Activated CD4-positive, alpha-beta T cell treated with anti-CD3 and anti-CD28 coated beads, Interleukin-10, Interleukin-2, amounts not matched to agents 100 ng/mL and 50 ng/mL, durations not matched to agents 16 hours and 8 hours (primary cell): ENCODE data around the gene GMIP.
A peak's percentile ranks its signal among the peaks of the same experiment; 100 is the strongest.

ENCODE experiments used
- DNase-seq: peaks from one replicate; pipeline ENCODE4 v3.0.0-alpha.2; 2020

The GMIP gene

DNA sequence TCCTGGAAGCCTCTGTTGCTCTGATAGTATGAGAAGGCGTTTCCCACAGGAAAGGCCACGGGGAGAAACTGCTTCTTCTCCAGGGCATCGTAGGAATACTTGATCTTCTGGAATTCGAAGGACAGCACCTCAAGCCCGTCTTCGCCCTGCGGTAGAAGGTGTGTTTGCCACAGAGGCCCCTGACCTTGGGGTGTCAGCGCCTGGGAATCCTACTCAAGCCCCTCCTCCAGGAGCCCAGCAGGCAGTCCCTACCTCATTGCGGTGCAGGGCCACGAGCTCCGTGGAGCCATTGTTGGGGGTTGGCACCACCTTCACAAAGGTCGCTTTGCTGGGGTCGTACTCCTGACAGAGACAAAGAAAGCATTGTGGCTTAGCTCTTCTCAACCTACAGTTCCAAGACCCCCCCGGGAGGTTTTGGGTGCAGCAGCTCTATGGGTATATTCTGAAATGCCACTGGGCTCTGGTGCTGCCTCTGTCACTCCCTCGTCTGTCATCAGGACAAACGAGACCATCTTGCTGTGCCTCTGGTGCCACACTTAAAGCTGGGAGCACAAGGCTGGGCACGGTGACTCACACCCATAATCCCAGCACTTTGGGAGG lies 16.3 kb upstream of the GMIP start:
- DNase-seq, result no peak

DNA sequence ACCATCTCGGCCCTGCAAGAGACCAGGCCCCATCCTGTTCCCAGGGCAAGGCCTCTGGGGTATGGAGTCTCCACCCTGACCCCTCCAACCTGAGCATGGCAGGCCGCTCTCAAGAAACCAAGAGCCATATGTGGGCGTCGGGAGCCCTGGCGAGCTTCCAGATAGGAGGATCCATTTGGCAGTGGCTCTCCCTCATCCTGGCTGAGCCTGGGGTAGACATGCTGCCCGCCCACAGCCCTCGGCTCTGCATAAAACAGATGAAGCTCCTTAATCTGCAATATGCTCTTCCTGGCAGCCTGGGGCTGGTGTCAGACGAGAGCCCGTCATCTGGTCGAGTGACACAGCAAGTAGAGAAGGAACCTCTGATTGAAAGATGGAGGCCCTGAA lies 13.9 kb upstream of the GMIP start:
- DNase-seq, result no peak

DNA sequence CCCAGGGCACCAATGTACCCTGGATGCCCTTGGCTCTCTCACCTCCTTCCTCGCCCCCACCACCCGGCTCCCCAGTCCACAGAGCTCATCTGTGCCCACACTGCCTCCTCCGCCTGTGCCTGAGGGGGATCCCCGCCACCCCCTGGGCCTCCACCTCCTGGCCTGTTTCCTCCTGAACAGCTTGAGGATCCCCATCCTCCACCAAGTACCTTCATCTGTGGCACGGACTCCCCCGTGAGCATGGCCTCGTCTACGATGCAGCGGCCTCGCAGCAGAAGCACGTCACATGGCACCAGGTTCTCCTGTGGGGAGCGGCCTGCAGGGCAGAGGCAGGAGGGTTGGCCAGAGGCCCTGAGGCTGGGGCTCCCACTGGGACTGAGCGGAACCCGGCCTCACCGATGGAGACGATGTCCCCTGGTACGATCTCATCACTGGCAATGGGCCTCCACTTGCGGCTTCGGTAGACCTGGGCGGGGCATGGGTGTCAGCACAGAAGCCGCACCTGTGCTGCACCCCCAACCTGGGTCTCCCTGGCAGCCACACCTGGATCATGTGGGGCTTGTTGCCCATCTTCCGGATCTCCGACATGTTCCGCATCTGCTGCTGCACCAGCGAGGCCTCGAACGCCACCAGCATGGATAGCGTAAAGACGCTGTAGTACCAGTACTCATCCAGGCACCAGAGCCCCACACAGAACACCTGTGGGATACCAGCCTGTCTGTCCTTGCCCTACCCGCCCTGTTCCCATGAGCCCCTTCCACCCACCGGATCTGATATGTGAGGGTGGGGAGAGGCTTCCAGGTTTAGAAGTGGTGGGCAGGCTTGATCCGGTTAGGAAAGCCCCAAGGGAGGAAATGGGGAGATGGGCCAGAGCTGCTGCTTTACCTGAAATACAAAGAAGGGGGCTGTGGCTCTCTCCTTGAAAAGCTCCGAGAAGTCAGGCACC lies 13.3 kb upstream of the GMIP start:
- no peak for DNase-seq

GRCh38 chr19:19655641-19656343 lies 12.3 kb upstream of the GMIP start:
- DNase-seq, result no peak

- no peak for DNase-seq
Measured at GRCh38 chr19:19655051-19655594, 11.7 kb upstream of the GMIP start.

DNA sequence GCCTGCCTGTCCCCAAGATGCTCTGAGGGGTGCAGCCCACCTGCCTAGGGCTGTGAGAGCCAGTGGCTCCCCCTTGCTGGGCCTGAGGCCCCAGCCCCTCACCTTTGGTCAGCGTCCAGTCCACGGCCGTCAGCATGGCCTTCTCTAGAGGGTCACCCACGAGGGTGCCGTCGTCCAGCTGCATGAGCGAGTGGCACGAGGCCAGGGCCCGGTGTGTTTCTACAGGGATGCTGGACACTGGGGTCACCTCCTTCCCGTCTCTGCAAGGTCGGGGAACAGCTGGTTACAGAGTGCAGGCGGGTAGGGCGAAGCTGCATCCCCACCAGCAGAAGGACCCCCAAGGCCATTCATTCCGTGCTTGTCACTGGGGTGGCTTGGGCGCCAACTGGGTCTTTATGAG lies 11.0 kb upstream of the GMIP start:
- DNase-seq, result no peak

DNA sequence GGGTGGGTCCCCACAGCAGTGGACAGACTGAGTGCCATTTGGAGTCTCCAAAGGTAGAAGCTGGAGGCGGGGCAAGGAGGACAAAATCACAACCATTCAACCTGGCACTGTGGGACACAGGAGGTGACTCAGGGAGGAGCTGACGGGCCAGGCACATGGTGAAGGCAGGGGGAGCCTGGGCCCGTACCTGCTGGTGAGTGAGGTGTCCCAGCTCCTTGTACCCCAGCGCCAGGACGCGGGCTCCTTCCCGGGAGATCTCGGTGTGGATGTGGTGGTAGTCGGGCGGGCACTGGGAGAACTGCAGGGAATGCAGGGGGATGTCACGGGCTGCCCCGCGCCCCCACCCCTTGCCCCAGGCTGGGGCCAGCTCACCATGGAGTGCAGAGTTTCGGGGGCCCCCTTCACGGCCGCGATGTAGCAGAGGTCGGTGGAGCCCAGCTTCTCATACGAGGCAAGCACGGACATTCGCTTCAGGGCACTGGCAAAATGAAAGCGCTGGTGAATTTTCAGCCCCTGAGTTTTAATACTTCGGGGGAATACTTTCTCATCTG lies 10.2 kb upstream of the GMIP start:
- DNase-seq, result no peak

DNA sequence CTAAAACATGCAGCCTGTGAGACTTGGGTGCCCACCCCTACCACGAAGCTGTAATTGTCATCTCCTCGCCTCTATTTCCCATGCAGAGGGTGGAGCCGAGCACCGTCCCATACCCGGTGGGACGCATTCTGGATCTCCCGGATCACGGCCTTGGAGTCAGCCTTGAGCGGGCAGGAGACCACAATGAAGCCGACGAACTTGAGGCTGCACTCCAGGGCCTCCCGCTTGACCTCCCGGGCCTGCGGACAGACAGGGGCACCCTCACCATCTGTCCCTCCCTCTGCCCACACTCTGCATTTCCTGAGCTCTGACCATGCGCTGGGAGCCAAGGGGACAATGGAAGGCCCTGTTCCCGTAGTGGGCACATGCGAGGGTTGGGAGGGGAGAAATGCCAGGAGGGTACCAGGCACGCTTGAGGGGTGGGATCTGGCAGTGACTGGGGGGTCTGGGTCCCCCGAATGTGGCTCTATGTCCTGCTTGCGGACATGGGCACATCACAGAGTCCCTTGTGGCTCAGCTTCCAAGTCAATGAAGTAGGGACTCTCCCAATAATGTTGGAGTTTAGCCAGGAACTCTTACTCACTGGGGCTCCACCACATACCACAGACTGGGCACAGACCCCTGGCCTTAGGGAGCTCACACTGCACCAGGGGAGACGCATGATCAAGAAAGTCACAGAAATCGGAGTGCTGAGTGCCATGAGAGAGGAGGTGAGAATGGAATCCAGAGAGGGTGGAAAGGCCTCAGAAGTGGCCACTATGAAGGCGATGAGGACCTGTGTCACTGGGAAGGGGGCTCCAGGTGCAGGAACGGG lies 9.2 kb upstream of the GMIP start:
- DNase-seq, result no peak

DNA sequence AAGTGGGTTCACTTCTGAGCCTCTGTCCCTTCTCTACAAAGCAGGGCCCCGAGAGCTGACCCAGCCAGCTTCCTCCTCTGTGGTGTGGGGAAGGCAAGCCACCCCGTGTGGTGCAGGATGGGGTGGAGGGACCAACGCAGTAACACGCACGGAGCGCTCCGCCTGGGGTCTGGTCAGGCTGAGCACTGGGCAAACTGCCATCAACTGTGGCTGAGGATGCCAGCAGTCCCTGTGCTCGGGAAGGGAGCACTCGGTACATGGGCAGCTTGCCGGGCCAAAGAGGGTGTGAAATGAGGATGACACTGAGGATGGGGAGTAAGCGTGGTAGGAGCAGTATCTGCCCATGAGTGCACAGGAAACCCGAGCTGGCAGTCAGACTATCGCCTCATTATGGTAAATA lies 7.6 kb upstream of the GMIP start:
- no peak for DNase-seq

GRCh38 chr19:19650331-19650730 lies 6.9 kb upstream of the GMIP start:
- no peak for DNase-seq

DNA sequence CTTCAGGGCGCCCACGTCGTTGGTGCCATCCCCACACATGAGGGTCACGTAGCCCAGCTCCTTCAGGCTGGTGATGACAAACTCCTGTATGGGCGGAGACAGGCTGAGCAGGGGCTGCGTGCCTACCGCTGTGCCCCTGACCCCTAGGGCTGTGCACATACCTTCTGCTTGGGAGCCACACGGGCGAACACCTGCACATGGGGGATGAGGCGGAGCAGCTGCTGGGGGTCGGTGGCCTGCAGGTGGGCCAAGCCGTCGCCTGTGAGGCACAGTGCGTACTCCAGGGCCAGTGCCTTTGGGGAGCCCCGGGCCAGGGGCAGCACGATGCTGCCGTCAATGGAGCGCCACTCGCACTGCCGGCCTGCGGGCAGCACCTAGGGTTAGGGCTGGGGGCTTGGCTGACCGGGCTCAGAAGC lies 6.1 kb upstream of the GMIP start:
- DNase-seq, result no peak

DNA sequence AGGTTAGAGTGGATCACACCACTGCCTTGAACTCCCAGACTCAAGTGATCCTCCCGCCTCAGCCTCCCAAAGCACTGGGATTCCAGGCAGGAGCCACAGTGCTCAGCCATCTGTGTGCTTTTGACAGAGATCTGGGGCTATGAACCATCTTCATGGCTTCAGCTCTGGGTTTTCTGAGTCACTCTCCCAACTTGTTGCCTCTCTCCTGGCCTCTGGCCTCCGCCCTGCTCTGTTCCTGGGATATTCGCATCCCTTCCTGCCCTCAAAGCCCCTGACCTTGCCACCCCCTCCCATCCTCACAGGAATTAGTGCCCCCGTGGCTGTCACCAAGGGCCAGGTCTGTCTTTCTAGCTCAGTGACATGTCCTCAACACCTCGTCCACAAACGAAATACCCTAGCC lies 5.7 kb upstream of the GMIP start:
- DNase-seq, result no peak

- DNase-seq, result no peak
Measured at GRCh38 chr19:19647037-19647835, 3.8 kb upstream of the GMIP start.

- DNase-seq, result no peak
Measured at GRCh38 chr19:19645233-19645870, 1.9 kb upstream of the GMIP start.

DNA sequence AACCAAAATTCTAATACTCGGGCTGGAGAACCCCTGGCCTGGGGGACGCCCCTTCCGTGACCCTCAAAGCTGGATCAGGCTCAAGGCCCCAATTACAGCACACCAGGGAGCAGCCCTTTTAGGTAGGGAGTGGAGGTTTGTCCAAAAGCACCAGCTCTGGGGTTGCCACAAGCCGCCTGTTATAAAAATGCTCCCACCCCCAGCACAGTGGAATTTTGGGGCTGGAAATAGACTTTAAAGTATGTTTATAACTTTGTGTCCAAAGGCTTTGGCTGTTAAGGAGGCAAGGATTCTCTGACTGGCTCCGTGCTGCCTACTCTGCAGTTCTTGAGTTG lies 564 bp upstream of the GMIP start:
- no peak for DNase-seq

DNA sequence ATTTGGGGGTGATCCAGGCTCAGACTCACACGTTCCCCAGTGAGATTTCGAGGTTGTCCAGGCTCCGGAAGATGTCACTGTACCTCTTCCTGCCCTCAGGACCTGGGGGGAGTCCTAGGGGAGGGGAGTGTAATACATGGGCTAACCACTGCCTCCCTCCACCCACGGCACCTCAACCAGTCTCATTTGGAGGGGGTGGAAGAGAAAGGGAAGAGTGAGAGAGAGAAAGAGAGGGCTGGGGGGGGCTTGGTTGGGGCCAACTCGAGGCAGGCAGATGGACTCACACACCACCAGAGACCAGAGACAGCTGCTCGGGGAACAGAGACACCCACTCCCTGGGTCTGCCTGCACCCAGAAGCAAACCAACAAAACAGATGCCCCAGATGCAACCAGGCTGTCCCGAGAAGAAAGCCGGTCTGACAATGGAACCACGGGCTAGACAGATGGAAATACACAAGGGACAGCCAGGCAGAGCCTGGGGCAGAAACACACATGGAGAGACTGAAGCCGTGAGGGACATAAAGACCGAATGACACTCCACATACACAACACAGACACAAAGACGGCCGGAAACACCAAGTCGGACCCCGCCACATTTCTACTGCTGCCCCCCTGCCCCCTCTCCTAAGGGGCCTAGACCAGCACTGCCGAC lies 825 bp downstream of the GMIP start:
- DNase-seq, result peak; percentile 61

DNA sequence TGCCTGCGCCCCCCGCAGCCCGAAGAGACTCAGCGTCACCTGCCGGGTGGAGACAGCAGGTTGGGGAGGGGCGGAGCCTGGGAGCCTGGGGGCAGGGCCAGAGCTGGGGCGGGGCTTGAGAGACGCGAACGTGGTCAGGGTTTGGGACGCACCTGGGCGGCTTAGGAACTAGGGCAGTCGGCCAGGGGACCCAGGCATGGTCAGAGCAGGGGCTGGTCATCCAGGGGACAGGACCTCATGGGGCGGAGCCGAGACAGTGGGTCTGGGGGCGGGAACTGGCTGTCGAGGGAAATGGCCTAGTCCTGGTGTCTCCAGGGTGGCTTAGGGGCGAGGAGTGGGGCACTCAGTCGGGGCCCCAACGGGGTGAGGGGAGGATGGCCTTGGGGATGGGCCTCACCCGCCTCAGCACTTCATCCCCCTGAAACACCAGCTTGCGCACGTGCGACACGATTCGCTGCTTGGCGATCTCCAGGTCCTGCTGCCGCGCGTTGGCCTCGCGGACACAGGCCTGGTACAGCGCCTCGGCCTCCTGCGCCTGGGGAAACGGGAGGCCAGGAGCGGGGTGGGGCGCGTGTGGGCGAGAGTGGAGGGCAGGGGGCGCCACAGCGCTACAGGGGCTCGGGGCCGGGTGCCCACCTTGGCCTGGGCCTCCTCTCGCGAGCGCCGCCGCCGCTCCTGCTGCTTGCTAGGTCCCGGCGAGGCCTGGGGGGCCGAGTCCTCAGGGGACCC lies 5.8 kb downstream of the GMIP start:
- no peak for DNase-seq

DNA sequence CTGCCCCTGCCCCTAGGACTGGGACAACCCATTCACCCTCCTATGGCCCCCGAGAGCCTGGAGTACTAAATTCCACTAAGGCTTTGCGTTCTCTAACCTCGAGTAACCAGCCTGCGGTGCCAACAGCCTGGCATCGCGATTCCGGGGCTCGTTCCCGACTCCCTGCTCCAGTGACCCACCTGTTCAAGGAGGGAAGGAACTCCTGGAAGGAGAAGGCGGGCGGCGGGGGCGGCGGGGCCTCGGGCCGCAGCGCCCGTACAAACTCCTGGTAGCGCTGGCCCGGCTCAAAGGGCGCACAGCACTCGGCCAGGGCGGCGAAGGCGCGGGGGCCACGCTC lies 6.3 kb downstream of the GMIP start:
- DNase-seq, result no peak

- DNase-seq, result no peak
Measured at GRCh38 chr19:19636573-19637185, 6.8 kb downstream of the GMIP start.

DNA sequence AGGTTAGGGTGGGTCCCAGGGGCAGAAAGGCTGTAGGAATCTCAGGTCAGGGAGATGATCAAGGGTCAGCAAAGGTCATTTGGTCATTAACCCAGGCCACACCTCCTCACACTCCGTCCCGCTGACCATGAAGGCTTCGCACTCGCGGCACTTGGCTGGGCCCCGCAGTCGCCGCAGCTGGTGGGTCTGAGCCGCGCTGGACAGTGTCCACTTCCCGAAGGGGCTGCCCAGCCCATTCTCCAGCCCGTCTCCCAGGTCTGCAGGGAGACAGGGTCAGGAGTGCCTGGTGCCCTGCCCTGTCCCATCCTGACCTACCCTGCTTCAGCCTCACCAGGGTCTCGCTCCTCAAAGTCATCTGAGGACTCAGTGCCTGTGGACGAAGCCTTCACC lies 8.1 kb downstream of the GMIP start:
- no peak for DNase-seq
